SK-N-SH (cell line): ENCODE data around the gene ACACA. TPM values are rescaled to one million over a fixed set of nuclear protein-coding genes. Genes with fewer than 3 reads are reported as not detected.
A peak's percentile ranks its signal among the peaks of the same experiment; 100 is the strongest.

Source experiments
- CTCF ChIA-PET: fragments of 300-600, 350-600 bp; formaldehyde crosslinking; extraction: SDS; loops from one replicate; lab custom pipeline; 2021; lab: Yijun Ruan, JAX
- POLR2A ChIA-PET: fragments of 350-600 bp; sonication (Branson Sonifier 250); formaldehyde crosslinking; extraction: SDS; loops from one replicate; lab custom pipeline; 2020; ENCODE audit warnings: antibody characterized with exemption, inconsistent platforms; lab: Yijun Ruan, JAX
- DNase-seq: peaks from one replicate; pipeline ENCODE4 v3.0.0; 2012
- H2AFZ ChIP-seq: fragments of 200-600 bp; sonication (generic); 2 replicates; pipeline ENCODE4 v1.8.1; 2016; ENCODE audit warnings: antibody characterized with exemption, mild to moderate bottlenecking, low read depth
- H3F3A ChIP-seq: fragments of 200-600 bp; sonication (generic); replicated peaks from 2 replicates; pipeline ENCODE3; 2016; ENCODE audit warnings: antibody characterized with exemption, mild to moderate bottlenecking; ENCODE audit not compliant: insufficient read depth
- H3K27ac ChIP-seq, 2 experiments: fragments of 200-500 bp in 1 of 2; fragments of 200-600 bp in 1 of 2; sonication (Bioruptor generic) in 1 of 2; sonication (generic), shearing (Covaris generic) in 1 of 2; 2 replicates each; pipeline versions ENCODE4 v1.5.1 to v1.6.1; 2014 to 2016; ENCODE audit warnings: low read depth in 2 of 2, inconsistent platforms in 1 of 2, low read length in 1 of 2, mild to moderate bottlenecking in 1 of 2, mixed read lengths in 1 of 2
- H3K27me3 ChIP-seq: fragments of 200-600 bp; sonication (generic), shearing (Covaris generic); 2 replicates; pipeline ENCODE4 v1.6.1; 2016; ENCODE audit warnings: mixed run types; ENCODE audit not compliant: insufficient read depth
- H3K36me3 ChIP-seq, 2 experiments: fragments of 200-500 bp in 1 of 2; fragments of 200-600 bp in 1 of 2; sonication (Bioruptor generic) in 1 of 2; sonication (generic) in 1 of 2; replicated peaks in 1 of 2; 2 replicates each; pipeline versions ENCODE3 to v1.5.1; 2014 to 2016; ENCODE audit warnings: low read length in 1 of 2, mild to moderate bottlenecking in 1 of 2; ENCODE audit not compliant: insufficient read depth in 2 of 2, control insufficient read depth in 1 of 2
- H3K4me1 ChIP-seq, 2 experiments: fragments of 200-500 bp in 1 of 2; fragments of 200-600 bp in 1 of 2; sonication (Bioruptor generic) in 1 of 2; sonication (generic), shearing (Covaris generic) in 1 of 2; 2 replicates each; pipeline versions ENCODE4 v1.5.1 to v1.6.1; 2014 to 2016; ENCODE audit warnings: low read depth in 1 of 2, low read length in 1 of 2, mixed run types in 1 of 2; ENCODE audit not compliant: insufficient read depth in 2 of 2, control insufficient read depth in 1 of 2
- H3K4me2 ChIP-seq: fragments of 200-600 bp; sonication (generic), shearing (Covaris generic); 2 replicates; pipeline ENCODE4 v1.6.1; 2017; ENCODE audit warnings: mixed run types
- H3K4me3 ChIP-seq, 2 experiments: fragments of 200-500 bp in 1 of 2; fragments of 200-600 bp in 1 of 2; sonication (Bioruptor generic) in 1 of 2; sonication (generic), shearing (Covaris generic) in 1 of 2; 2 replicates each; pipeline versions ENCODE4 v1.5.1 to v1.8.1; 2014 to 2016; ENCODE audit warnings: low read depth in 2 of 2, inconsistent platforms in 1 of 2, low read length in 1 of 2, mild to moderate bottlenecking in 1 of 2, mixed read lengths in 1 of 2, moderate library complexity in 1 of 2
- H3K79me2 ChIP-seq: fragments of 200-600 bp; sonication (generic); 2 replicates; pipeline ENCODE4 v1.8.1; 2017; ENCODE audit warnings: mild to moderate bottlenecking; ENCODE audit not compliant: insufficient read depth
- H3K9ac ChIP-seq: fragments of 200-600 bp; sonication (generic); 2 replicates; pipeline ENCODE4 v1.6.1; 2017; ENCODE audit warnings: mixed run types
- H3K9me2 ChIP-seq: fragments of 200-600 bp; sonication (generic); 2 replicates; pipeline ENCODE4 v1.6.1; 2017; ENCODE audit warnings: mixed run types
- H3K9me3 ChIP-seq: fragments of 200-600 bp; sonication (generic); 2 replicates; pipeline ENCODE4 v1.6.1; 2017; ENCODE audit warnings: mixed run types, mild to moderate bottlenecking, moderate library complexity
- H4K20me1 ChIP-seq: fragments of 200-600 bp; sonication (generic); 2 replicates; pipeline ENCODE4 v1.6.1; 2017; ENCODE audit warnings: mild to moderate bottlenecking, mixed run types; ENCODE audit not compliant: insufficient read depth
- CHD2 ChIP-seq: fragments of 150-350 bp; IDR thresholded peaks from 2 replicates; pipeline ENCODE4 v1.6.1; 2018; ENCODE audit warnings: low read length; ENCODE audit not compliant: partially characterized antibody
- CTCF ChIP-seq: fragments of 200-600 bp; sonication (generic); IDR thresholded peaks from 2 replicates; pipeline ENCODE4 v1.6.1; 2017; ENCODE audit warnings: antibody characterized with exemption, mild to moderate bottlenecking, moderate library complexity
- EP300 ChIP-seq, 2 experiments: IDR thresholded peaks; 2 replicates each; pipeline versions ENCODE4 v1.4.0 to v1.6.1; 2012; ENCODE audit warnings: borderline replicate concordance in 1 of 2, low read depth in 1 of 2, low read length in 1 of 2
- EZH2phosphoT487 ChIP-seq: fragments of 200-600 bp; sonication (generic); IDR thresholded peaks from 2 replicates; pipeline ENCODE4 v1.6.1; 2017; ENCODE audit warnings: low read depth, mixed run types, mild to moderate bottlenecking, antibody characterized with exemption, moderate library complexity, borderline replicate concordance
- FOSL2 ChIP-seq: IDR thresholded peaks from 2 replicates; pipeline ENCODE4 v1.4.0; 2012; ENCODE audit warnings: low read depth, mild to moderate bottlenecking, moderate library complexity, borderline replicate concordance
- JUND ChIP-seq: IDR thresholded peaks from 2 replicates; pipeline ENCODE4 v1.4.0; 2012
- NFIC ChIP-seq: IDR thresholded peaks from 2 replicates; pipeline ENCODE4 v1.4.0; 2012; ENCODE audit warnings: borderline replicate concordance
- NRF1 ChIP-seq: IDR thresholded peaks from 2 replicates; pipeline ENCODE4 v1.6.1; 2012; ENCODE audit warnings: low read depth, mild to moderate bottlenecking, low read length
- POLR2AphosphoS5 ChIP-seq: IDR thresholded peaks from 2 replicates; pipeline ENCODE4 v1.6.1; 2012; ENCODE audit warnings: low read depth, low read length
- RAD21 ChIP-seq: IDR thresholded peaks from 2 replicates; pipeline ENCODE4 v1.6.1; 2012; ENCODE audit warnings: mild to moderate bottlenecking, low read length
- RCOR1 ChIP-seq: fragments of 150-350 bp; IDR thresholded peaks from 2 replicates; pipeline ENCODE4 v1.6.1; 2017; ENCODE audit warnings: antibody characterized with exemption, low read length
- TAF1 ChIP-seq: IDR thresholded peaks from 2 replicates; pipeline ENCODE4 v1.6.1; 2012; ENCODE audit warnings: low read depth, mild to moderate bottlenecking, low read length, moderate library complexity, borderline replicate concordance
- TCF12 ChIP-seq: IDR thresholded peaks from 2 replicates; pipeline ENCODE4 v1.4.0; 2012
- ZBTB33 ChIP-seq: IDR thresholded peaks from 2 replicates; pipeline ENCODE4 v1.4.0; 2012; ENCODE audit warnings: low read depth, borderline replicate concordance
- WGBS: methylation state at CpG from one replicate; pipeline ENCODE4 v1.1.6; 2017; ENCODE audit warnings: low lambda C conversion rate; 5-methylcytosine and 5-hydroxymethylcytosine counted together
- polyA plus RNA-seq, 3 experiments: library from polyadenylated mRNA; depleted of rRNA; stranded (reverse); fragments of >200 nt; gene quantifications; 2 replicates each; pipeline ENCODE4 v1.2.3, GENCODE V29; 2012
- TF ChIP-seq, protein P1 (sequence below): IDR thresholded peaks from 2 replicates; pipeline ENCODE4 v1.6.1; 2012; ENCODE audit warnings: mild to moderate bottlenecking, low read depth, low read length, moderate library complexity
- TF ChIP-seq, protein P2 (sequence below): IDR thresholded peaks from 2 replicates; pipeline ENCODE4; 2012

The ACACA gene
- polyA plus RNA-seq, 1 of the 3 experiments (the other 2 are of a cell fraction) = 27.2 TPM

- ChIA-PET CTCF (interaction anchor here (0.8 to 9.7 kb wide), 3 partner anchors 10 to 29 kb away, joined by 3 to 101 read pairs (median 8); partner anchors contain the start of gene C17orf78), POLR2A (no interaction called here)
- Histone ChIP-seq H2AFZ (no peak overlapping the region; the same call in 1 of the 2 replicates), H3F3A (no peaks in the 10 kb centered on the region)
- DNase-seq = no peak
- TF ChIP-seq EP300 (IDR thresholded peaks at IDR 0.05; ENCODE audit: borderline replicate concordance in 1 of 2, low read depth in 1 of 2, low read length in 1 of 2) = no peak
- TF ChIP-seq EZH2phosphoT487 = no peak
- no peak for TF ChIP-seq NRF1
- TF ChIP-seq FOSL2 = peak; percentile 52
- TF ChIP-seq POLR2AphosphoS5 = no peak
- no peak for TF ChIP-seq JUND
- no peak for TF ChIP-seq RAD21
- TF ChIP-seq, all 33 proteins: peak for 1
- H3K79me2 ChIP-seq = peaks cover 3% of the 10 kb centered on the region; the same call in 1 of the 2 replicates
- H3K4me3 ChIP-seq = no peak overlapping the region
- 62% methylated on average over 3 of the region's 3 CpGs for WGBS
- no peaks in the 10 kb centered on the region for H3K36me3 ChIP-seq
- peak overlapping the region in 1 of 2 experiments; percentile 47; a peak in 2 of 4 replicates for H3K27ac ChIP-seq
- H3K4me1 ChIP-seq = peaks cover 2 to 27% of the 10 kb centered on the region in 2 experiments; a peak in 3 of 4 replicates
- no peaks in the 10 kb centered on the region for H3K9me2 ChIP-seq
- no peaks in the 10 kb centered on the region for H3K9me3 ChIP-seq
- H4K20me1 ChIP-seq = no peaks in the 10 kb centered on the region
- H3K9ac ChIP-seq = no peak overlapping the region
- no peaks in the 10 kb centered on the region for H3K27me3 ChIP-seq
- H3K4me2 ChIP-seq = peak overlapping the region; percentile 6; the same call in 1 of the 2 replicates
Measured at GRCh38 chr17:37388266-37388665, 18.4 kb downstream of the ACACA start.

DNA sequence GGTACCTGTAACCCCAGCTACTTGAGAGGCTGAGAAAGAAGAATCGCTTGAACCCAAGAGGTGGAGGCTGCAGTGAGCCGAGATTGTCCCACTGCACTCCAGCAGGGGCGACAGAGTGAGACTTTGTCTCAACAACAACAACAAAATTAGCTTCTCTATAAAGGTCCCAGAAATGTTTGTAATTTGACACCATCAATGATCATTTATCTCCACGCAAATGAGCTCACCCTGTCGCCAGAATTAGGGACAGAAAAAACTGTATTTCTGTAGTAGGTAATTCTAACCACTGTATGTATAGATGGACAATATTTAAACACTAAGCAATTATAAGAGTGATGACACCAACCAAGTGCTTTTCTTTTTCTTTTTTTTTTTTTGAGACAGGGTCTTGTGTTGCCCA, 20.2 kb downstream of the ACACA start:
- no peaks in the 10 kb centered on the region for H3F3A ChIP-seq
- DNase-seq = no peak
- ChIA-PET POLR2A (no interaction called here), CTCF (interaction anchor here (0.6 to 9.7 kb wide), 3 partner anchors 11 to 1841 kb away, joined by 4 to 101 read pairs (median 9); partner anchors contain the start of gene C17orf78)
- no peak overlapping the region for H3K4me2 ChIP-seq
- no peak overlapping the region for H3K9ac ChIP-seq
- no peak overlapping the region for H3K27ac ChIP-seq
- H3K79me2 ChIP-seq = peaks cover 3% of the 10 kb centered on the region; the same call in 1 of the 2 replicates
- H3K9me3 ChIP-seq = no peaks in the 10 kb centered on the region
- 93% methylated on average over 5 of the region's 5 CpGs for WGBS
- no peak overlapping the region for H2AFZ ChIP-seq
- TF ChIP-seq ZBTB33 = no peak
- no peak for TF ChIP-seq JUND
- no peak for TF ChIP-seq CHD2
- no peak for TF ChIP-seq TAF1
- TF ChIP-seq NFIC = no peak
- TF ChIP-seq CTCF = no peak
- no peak for TF ChIP-seq TCF12
- no peak for TF ChIP-seq POLR2AphosphoS5
- no peak for TF ChIP-seq RCOR1
- TF ChIP-seq, protein P1, sequence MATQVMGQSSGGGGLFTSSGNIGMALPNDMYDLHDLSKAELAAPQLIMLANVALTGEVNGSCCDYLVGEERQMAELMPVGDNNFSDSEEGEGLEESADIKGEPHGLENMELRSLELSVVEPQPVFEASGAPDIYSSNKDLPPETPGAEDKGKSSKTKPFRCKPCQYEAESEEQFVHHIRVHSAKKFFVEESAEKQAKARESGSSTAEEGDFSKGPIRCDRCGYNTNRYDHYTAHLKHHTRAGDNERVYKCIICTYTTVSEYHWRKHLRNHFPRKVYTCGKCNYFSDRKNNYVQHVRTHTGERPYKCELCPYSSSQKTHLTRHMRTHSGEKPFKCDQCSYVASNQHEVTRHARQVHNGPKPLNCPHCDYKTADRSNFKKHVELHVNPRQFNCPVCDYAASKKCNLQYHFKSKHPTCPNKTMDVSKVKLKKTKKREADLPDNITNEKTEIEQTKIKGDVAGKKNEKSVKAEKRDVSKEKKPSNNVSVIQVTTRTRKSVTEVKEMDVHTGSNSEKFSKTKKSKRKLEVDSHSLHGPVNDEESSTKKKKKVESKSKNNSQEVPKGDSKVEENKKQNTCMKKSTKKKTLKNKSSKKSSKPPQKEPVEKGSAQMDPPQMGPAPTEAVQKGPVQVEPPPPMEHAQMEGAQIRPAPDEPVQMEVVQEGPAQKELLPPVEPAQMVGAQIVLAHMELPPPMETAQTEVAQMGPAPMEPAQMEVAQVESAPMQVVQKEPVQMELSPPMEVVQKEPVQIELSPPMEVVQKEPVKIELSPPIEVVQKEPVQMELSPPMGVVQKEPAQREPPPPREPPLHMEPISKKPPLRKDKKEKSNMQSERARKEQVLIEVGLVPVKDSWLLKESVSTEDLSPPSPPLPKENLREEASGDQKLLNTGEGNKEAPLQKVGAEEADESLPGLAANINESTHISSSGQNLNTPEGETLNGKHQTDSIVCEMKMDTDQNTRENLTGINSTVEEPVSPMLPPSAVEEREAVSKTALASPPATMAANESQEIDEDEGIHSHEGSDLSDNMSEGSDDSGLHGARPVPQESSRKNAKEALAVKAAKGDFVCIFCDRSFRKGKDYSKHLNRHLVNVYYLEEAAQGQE = no peak
- TF ChIP-seq, protein P2, sequence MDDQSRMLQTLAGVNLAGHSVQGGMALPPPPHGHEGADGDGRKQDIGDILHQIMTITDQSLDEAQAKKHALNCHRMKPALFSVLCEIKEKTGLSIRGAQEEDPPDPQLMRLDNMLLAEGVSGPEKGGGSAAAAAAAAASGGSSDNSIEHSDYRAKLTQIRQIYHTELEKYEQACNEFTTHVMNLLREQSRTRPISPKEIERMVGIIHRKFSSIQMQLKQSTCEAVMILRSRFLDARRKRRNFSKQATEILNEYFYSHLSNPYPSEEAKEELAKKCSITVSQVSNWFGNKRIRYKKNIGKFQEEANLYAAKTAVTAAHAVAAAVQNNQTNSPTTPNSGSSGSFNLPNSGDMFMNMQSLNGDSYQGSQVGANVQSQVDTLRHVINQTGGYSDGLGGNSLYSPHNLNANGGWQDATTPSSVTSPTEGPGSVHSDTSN = no peak
- no peak for TF ChIP-seq NRF1
- no peak for TF ChIP-seq RAD21
- peaks cover 2 to 17% of the 10 kb centered on the region in 2 experiments; a peak in 3 of 4 replicates for H3K4me1 ChIP-seq
- H3K9me2 ChIP-seq = no peaks in the 10 kb centered on the region
- no peaks in the 10 kb centered on the region for H4K20me1 ChIP-seq
- H3K27me3 ChIP-seq = no peaks in the 10 kb centered on the region
- no peaks in the 10 kb centered on the region for H3K36me3 ChIP-seq
- H3K4me3 ChIP-seq = no peak overlapping the region
